Skeletal muscle tissue (tissue), 4 donors: ENCODE measurements around the gene UGGT1. TPM values are rescaled to one million over a fixed set of nuclear protein-coding genes. Genes with fewer than 3 reads are reported as not detected.
A peak's percentile ranks its signal among the peaks of the same experiment; 100 is the strongest.

Experiments used
- H3K27ac ChIP-seq: one replicate; pipeline ENCODE4 v1.7.0; 2013; ENCODE audit warnings: mild to moderate bottlenecking, low read depth, low read length, inconsistent platforms
- H3K27me3 ChIP-seq, 3 donors: one replicate each; pipeline ENCODE4 v1.7.0; 2013; ENCODE audit warnings: low read length in 3 of 3; ENCODE audit not compliant: control insufficient read depth in 3 of 3, insufficient read depth in 3 of 3
- H3K36me3 ChIP-seq, 3 donors: one replicate each; pipeline ENCODE4 v1.7.0; 2013; ENCODE audit warnings: low read length in 3 of 3; ENCODE audit not compliant: control insufficient read depth in 3 of 3, insufficient read depth in 3 of 3
- H3K4me1 ChIP-seq, 3 donors: one replicate each; pipeline ENCODE4 v1.7.0; 2013; ENCODE audit warnings: low read length in 3 of 3, mild to moderate bottlenecking in 3 of 3; ENCODE audit not compliant: control insufficient read depth in 3 of 3, insufficient read depth in 3 of 3
- H3K4me3 ChIP-seq, 3 donors: one replicate each; pipeline ENCODE4 v1.7.0; 2013; ENCODE audit warnings: low read length in 3 of 3
- H3K9ac ChIP-seq, 3 donors: one replicate each; pipeline ENCODE4 v1.7.0; 2013; ENCODE audit warnings: low read length in 3 of 3, mild to moderate bottlenecking in 3 of 3, moderate library complexity in 2 of 3, low read depth in 1 of 3
- H3K9me3 ChIP-seq, 3 donors: one replicate each; pipeline ENCODE4 v1.7.0; 2013; ENCODE audit warnings: low read length in 3 of 3; ENCODE audit not compliant: control insufficient read depth in 3 of 3
- total RNA-seq: library from RNA; depleted of rRNA; stranded (reverse); fragments of >200 nt; gene quantifications from one replicate; pipeline ENCODE4 v1.2.3, GENCODE V29; 2014
- donor health status: Osteomylitis.

UGGT1 gene
- total RNA-seq, 1 donor from 2014 or later: 30.3 TPM

DNA sequence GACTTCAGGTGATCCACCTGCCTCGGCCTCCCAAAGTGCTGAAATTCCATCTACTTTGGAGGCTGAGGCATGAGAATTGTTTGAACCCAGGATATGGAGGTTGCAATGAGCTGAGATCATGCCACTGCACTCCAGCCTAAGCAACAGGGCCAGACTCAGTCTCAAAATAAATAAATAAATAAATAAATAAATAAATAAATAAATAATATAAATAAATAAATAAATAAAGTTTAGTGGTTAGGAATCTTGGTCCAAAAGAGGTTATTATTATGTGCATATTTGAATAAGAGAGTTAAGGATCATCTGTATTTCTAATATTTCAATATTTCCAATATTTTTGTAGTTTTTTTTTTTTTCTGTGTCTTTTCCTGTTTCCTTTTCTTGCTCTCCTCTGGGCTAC, 136.9 kb downstream of the UGGT1 start:
- Histone ChIP-seq H3K9me3 (no peaks in the 10 kb centered on the region), H3K27ac (no peak overlapping the region), H3K4me3 (no peak overlapping the region), H3K9ac (no peak overlapping the region), H3K27me3 (no peaks in the 10 kb centered on the region), H3K36me3 (no peaks in the 10 kb centered on the region), H3K4me1 (peaks cover 0 to 3% (median 0%) of the 10 kb centered on the region in 3 donors)

- Histone ChIP-seq H3K27me3 (no peaks in the 10 kb centered on the region), H3K9ac (no peak overlapping the region), H3K9me3 (no peaks in the 10 kb centered on the region), H3K4me3 (no peak overlapping the region), H3K27ac (no peak overlapping the region), H3K4me1 (peaks cover 0 to 6% (median 4%) of the 10 kb centered on the region in 3 donors), H3K36me3 (no peaks in the 10 kb centered on the region)
These were observed 137.9 kb downstream of the UGGT1 start for GRCh38 chr2:128228894-128229293.

GRCh38 chr2:128232965-128233789, 142.2 kb downstream of the UGGT1 start:
- Histone ChIP-seq H3K27ac (peak overlapping the region; percentile 83), H3K36me3 (no peaks in the 10 kb centered on the region), H3K9ac (peak overlapping the region; percentile 80 to 92 (median 89)), H3K27me3 (no peaks in the 10 kb centered on the region), H3K4me1 (peaks cover 0 to 10% (median 8%) of the 10 kb centered on the region in 3 donors), H3K9me3 (no peaks in the 10 kb centered on the region), H3K4me3 (peak overlapping the region; percentile 85 to 89 (median 85))

GRCh38 chr2:128233790-128234395, 142.9 kb downstream of the UGGT1 start:
- Histone ChIP-seq H3K9ac (peak overlapping the region in 1 of 3 donors; percentile 92), H3K4me3 (peak overlapping the region in 2 of 3 donors; percentile 23 to 85), H3K27me3 (no peaks in the 10 kb centered on the region), H3K27ac (no peak overlapping the region), H3K4me1 (peaks cover 0 to 10% (median 8%) of the 10 kb centered on the region in 3 donors), H3K9me3 (no peaks in the 10 kb centered on the region), H3K36me3 (no peaks in the 10 kb centered on the region)

DNA sequence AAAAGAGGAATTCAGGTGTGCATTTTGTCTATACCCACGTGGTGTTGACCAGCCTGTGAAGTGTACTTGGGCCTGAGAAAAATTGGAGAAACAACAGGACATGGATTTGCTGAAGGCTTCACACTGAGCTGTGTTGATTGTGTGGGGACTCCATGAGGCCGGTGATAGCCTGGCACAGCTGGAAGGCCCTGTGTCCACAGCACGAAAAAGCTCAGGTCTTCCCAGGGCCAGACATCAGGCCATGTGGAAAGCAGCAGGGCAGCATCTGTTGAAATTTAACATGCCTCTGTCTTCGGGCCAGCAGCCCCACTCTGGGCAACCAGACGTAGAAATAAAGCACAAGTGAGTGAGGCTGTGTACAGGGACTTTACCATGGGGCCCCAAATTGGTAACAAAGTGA, 143.6 kb downstream of the UGGT1 start:
- no peak overlapping the region for H3K4me3 ChIP-seq
- no peaks in the 10 kb centered on the region for H3K9me3 ChIP-seq
- no peak overlapping the region for H3K27ac ChIP-seq
- H3K4me1 ChIP-seq: peaks cover 0 to 10% (median 8%) of the 10 kb centered on the region in 3 donors
- no peaks in the 10 kb centered on the region for H3K36me3 ChIP-seq
- no peak overlapping the region for H3K9ac ChIP-seq
- no peaks in the 10 kb centered on the region for H3K27me3 ChIP-seq

DNA sequence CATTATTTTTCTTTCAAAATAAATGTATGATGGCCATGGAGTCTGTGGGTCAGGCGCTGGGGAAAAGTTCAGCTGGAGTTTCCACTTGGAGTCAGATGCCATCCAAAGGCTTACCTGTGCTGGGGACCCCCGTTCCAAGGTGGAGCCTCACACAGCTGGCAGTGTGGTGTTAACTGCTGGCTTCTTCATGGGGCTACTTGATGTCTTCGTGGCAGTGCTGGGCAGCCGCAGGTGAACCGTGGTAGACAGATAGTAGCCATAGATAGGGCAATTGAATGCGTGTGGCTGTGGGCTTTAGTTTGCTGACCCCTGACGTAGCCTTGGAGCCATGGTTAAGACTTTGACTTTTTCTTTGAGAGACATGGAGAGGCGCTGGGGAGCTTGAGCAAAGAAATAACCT, 144.6 kb downstream of the UGGT1 start:
- Histone ChIP-seq H3K9me3 (no peaks in the 10 kb centered on the region), H3K4me1 (peaks cover 0 to 10% (median 8%) of the 10 kb centered on the region in 3 donors), H3K27ac (no peak overlapping the region), H3K4me3 (no peak overlapping the region), H3K36me3 (no peaks in the 10 kb centered on the region), H3K9ac (no peak overlapping the region), H3K27me3 (no peaks in the 10 kb centered on the region)

- H3K9ac ChIP-seq: no peak overlapping the region
- peaks cover 0 to 10% (median 8%) of the 10 kb centered on the region in 3 donors for H3K4me1 ChIP-seq
- H3K27ac ChIP-seq: peak overlapping the region; percentile 12
- no peaks in the 10 kb centered on the region for H3K27me3 ChIP-seq
- H3K9me3 ChIP-seq: no peaks in the 10 kb centered on the region
- no peak overlapping the region for H3K4me3 ChIP-seq
- H3K36me3 ChIP-seq: no peaks in the 10 kb centered on the region
These were observed 145.6 kb downstream of the UGGT1 start for GRCh38 chr2:128236491-128237035.

DNA sequence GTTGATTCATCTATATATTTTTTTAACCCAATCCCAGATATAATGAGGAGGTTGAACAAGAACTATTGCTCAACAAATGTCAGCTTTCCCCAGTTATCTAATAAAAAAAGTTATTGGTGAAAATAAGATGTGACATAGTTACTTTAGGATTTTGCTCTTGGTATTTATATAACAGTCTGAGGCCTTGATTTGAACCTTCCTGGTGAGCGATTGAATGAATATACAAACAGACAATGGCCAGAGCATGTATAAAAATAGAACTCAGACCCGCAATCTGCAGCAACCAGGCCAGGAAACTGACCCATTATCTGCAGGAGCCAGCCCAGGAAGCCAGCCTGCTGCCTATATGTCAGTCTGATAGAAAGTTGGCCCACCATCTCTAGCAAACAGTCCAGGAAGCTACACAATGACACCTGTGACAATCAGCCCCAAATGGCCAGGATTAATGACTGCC, 146.1 kb downstream of the UGGT1 start:
- no peak overlapping the region for H3K4me3 ChIP-seq
- peaks cover 0 to 10% (median 8%) of the 10 kb centered on the region in 3 donors for H3K4me1 ChIP-seq
- no peak overlapping the region for H3K9ac ChIP-seq
- H3K36me3 ChIP-seq: no peaks in the 10 kb centered on the region
- peak overlapping the region; percentile 12 for H3K27ac ChIP-seq
- no peaks in the 10 kb centered on the region for H3K9me3 ChIP-seq
- no peaks in the 10 kb centered on the region for H3K27me3 ChIP-seq

DNA sequence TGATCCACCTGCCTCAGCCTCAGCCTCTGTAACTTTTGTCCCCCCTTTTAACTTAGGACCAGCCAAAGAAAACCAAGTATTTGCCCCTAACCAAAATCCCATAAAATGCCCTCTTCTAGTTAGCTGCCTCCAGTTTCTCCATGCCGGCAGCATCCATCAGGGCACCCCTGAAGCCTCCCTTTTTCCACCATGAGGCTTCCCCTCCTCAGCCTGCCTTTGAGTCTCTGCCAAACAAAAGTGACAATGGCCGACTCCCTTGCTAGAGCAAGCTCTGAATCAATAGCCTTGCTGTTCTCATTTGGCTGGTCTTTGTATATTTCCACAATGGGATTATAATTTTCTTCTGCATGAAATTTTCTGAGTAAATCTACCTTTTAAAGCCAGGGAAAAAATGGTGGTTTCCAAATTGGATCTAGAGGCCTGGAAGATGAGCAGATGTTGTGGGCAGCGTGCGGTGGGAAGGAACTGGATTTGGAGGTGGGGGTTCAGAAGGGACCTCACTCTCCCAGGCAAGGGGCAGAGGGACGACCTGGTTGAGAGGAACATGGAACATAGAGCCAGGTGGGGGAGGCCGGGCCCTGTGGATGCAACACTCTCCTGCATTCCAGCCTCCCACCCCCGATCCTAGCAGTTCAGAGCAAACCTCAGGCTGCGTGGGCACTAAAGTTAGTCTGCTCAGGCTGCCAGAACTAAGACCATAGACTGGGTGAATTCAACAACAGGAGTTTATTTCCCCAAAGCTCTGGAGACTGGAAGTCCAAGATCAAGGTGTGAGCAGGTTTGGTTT, 147.1 kb downstream of the UGGT1 start:
- no peak overlapping the region for H3K9ac ChIP-seq
- H3K9me3 ChIP-seq: no peaks in the 10 kb centered on the region
- no peak overlapping the region for H3K27ac ChIP-seq
- H3K27me3 ChIP-seq: no peaks in the 10 kb centered on the region
- H3K4me3 ChIP-seq: no peak overlapping the region
- no peaks in the 10 kb centered on the region for H3K36me3 ChIP-seq
- peaks cover 0 to 8% (median 5%) of the 10 kb centered on the region in 3 donors for H3K4me1 ChIP-seq
